ENCODE results near the gene KSR2.

The KSR2 gene

GRCh38 chr12:117792877-117793424, 175.8 kb downstream of the KSR2 start:
- DNase-seq (ENCODE audit: low spot score), result no peak
- no peak for TF ChIP-seq CTCF (IDR thresholded peaks at IDR 0.05; ENCODE audit: borderline replicate concordance, control extremely low read depth, extremely low read depth, insufficient read depth, missing control alignments)
- in situ Hi-C loops (cut with MboI; ENCODE audit: low sequenced_read_pairs, unreplicated experiment), result no loop called here

DNA sequence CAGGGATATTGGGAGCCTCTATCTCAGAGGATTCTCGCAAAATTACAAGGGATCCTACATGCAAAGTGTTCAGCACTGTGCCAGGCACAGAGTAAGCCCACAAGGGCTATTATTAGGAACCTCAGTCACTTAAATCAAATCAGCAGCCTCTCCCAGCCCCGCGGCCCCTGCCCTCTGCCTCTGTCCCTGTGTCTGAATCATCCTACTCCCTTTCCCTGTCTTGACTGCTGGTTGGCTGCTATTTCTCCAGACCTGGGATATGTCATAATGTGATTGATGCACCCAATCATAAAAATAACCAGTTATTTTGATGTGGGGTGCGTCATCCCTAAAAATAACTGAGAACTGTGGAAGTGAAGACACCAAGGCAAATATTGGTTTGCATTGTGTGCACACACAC, 176.3 kb downstream of the KSR2 start:
- in situ Hi-C loops (cut with MboI; ENCODE audit: low sequenced_read_pairs, unreplicated experiment), result no loop called here
- no peak for DNase-seq (ENCODE audit: low spot score)
- no peak for TF ChIP-seq CTCF (IDR thresholded peaks at IDR 0.05; ENCODE audit: borderline replicate concordance, control extremely low read depth, extremely low read depth, insufficient read depth, missing control alignments)

- no peak for DNase-seq (ENCODE audit: low spot score)
- in situ Hi-C loops (cut with MboI; ENCODE audit: low sequenced_read_pairs, unreplicated experiment), result no loop called here
- no peak for TF ChIP-seq CTCF (IDR thresholded peaks at IDR 0.05; ENCODE audit: borderline replicate concordance, control extremely low read depth, extremely low read depth, insufficient read depth, missing control alignments)
Measured at GRCh38 chr12:117790948-117791347, 177.8 kb downstream of the KSR2 start.

GRCh38 chr12:117790198-117790597, 178.6 kb downstream of the KSR2 start:
- TF ChIP-seq CTCF (IDR thresholded peaks at IDR 0.05; ENCODE audit: borderline replicate concordance, control extremely low read depth, extremely low read depth, insufficient read depth, missing control alignments), result no peak
- DNase-seq (ENCODE audit: low spot score), result no peak
- in situ Hi-C loops (cut with MboI; ENCODE audit: low sequenced_read_pairs, unreplicated experiment), result no loop called here

DNA sequence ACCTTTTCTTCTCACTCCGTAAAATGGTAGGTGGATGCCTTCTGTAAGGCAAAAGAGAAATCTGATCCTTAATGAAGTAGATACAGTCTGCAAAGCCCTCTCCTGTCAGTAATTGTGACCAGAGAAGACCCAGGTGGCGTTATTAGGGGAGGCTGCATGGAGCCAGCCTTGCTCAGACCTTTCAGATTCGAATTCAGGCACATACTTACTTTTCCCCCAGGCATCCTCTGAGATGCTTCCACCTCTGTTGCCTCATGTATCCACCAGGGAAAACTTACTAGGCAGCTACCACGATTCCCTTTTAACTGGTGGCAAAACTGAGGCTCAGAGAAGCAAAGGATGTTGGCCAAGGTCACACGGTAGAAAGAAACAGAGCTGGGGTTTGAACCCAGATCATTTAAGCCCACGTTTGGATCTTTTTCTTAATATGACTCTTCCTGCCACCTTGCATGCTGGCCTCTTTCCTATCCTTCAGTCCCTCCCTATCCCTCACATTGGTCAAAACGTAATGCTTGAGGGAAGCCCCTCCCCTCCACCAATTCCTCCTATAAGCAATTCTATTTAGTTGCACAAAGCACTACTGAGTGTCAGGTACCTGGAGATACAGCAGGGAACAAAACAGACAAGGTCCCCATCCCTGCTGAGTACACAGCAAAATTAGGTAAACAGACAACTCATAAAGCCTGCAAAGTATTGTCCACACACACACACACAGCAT, 179.4 kb downstream of the KSR2 start:
- no peak for DNase-seq (ENCODE audit: low spot score)
- in situ Hi-C loops (cut with MboI; ENCODE audit: low sequenced_read_pairs, unreplicated experiment), result no loop called here
- TF ChIP-seq CTCF (IDR thresholded peaks at IDR 0.05; ENCODE audit: borderline replicate concordance, control extremely low read depth, extremely low read depth, insufficient read depth, missing control alignments), result no peak

- no peak for DNase-seq (ENCODE audit: low spot score)
- in situ Hi-C loops (cut with MboI; ENCODE audit: low sequenced_read_pairs, unreplicated experiment), result no loop called here
- TF ChIP-seq CTCF (IDR thresholded peaks at IDR 0.05; ENCODE audit: borderline replicate concordance, control extremely low read depth, extremely low read depth, insufficient read depth, missing control alignments), result no peak
Measured at GRCh38 chr12:117778656-117779055, 190.1 kb downstream of the KSR2 start.
